A172 (cell line): ENCODE measurements around the gene SUPT5H. TPM values are rescaled to one million over a fixed set of nuclear protein-coding genes. Genes with fewer than 3 reads are reported as not detected.

ENCODE experiments used
- DNase-seq: peaks from one replicate; pipeline ENCODE4 v3.0.0-alpha.2; 2015; ENCODE audit warnings: low spot score
- total RNA-seq: library from RNA; depleted of rRNA; stranded (reverse); fragments of >200 nt; shearing (Covaris generic); gene quantifications from 2 replicates; pipeline ENCODE4 v1.2.3, GENCODE V29; 2014; rRNA removed

The SUPT5H gene
- 101 and 116 TPM in 2 replicates for total RNA-seq

DNA sequence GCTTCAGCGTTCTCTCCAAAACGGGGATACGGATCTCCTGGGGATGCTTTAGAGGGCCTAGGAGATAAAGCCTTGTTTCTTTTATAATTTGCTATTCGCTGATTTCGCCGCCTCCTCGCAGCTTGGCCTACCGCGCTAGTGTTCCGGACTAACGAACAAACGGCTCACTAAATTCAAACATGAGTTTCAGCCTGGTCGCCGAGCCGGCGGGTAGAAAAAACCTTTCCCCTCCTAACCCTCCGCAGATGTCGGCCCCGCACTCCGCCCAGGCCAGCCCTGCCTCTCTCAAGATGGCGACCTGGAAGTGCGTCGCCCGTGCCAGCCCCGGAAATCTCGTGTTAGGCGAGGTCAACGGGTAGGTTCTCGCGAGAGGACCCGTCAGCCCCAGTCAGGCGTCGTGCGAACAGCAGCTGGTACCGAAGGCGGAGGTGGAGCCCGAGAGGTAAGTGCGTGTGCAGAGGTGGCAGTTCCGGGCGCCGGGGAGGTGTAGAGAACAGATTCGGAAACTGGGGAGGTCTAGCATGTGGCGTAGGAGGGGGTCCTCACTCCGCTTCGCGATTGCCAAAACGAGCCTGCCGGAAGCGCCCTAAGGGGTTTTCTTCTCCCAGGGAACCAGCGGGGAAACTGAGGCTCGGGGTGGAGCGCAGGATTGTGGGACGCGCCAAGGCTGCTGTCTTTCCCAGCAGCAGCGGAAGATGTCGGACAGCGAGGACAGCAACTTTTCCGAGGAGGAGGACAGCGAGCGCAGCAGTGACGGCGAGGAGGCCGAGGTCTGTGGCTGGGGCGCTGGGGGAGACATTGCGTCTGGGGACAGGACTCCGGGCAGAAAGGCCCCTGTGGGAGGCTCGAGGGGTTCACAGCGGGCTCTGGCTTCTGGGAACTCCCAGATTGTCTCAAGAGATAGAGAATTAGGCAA is at the start of gene SUPT5H:
TSS of gene SUPT5H (plus strand) at position 387 of the 916 bp plus-strand sequence. CDS start at position 696, 309 bp downstream.
- peak; percentile 96 for DNase-seq

DNA sequence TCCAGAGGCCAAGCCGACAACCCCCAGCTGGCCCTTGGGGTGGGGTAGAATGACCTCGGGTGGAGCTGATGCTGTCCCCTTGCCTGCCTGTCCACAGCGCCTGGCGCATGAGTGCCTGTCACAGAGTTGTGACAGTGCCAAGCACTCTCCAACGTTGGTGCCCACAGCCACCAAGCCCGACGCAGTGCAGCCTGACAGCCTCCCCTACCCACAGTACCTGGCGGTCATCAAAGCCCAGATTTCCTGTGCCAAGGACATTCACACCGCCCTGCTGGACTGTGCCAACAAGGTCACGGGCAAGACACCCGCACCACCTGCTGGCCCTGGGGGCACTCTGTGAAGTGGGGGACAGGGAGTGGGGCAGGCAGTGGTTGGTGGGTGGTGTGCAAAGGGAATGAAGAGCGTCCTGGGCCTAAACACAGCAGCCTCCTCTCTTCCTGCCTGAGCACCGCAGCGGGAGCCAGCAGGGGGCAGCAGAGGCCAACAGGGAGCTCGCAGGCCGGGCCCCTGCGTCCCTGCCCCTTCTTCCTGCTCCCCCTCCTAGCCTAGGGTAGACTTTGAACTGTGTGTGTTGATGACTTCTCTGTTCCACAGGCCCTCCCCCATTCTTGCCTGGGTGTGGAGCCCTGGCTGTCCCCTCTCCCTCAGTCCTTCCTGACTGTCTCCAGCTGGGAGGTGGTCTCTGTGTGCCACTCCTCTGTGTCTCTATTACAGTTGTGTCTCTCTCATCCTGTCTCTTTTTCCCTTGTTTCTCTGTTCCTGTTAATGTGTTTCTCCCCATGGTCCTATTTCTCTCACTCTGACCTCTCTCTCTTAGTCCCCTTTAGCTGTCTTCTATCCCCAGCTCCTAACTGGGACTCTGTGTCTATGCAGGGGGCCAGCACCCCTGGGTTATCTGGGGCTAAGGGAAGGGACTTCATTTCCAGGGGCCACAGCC is 47.8 kb upstream of the SUPT5H start:
- peak; percentile 79 for DNase-seq

DNA sequence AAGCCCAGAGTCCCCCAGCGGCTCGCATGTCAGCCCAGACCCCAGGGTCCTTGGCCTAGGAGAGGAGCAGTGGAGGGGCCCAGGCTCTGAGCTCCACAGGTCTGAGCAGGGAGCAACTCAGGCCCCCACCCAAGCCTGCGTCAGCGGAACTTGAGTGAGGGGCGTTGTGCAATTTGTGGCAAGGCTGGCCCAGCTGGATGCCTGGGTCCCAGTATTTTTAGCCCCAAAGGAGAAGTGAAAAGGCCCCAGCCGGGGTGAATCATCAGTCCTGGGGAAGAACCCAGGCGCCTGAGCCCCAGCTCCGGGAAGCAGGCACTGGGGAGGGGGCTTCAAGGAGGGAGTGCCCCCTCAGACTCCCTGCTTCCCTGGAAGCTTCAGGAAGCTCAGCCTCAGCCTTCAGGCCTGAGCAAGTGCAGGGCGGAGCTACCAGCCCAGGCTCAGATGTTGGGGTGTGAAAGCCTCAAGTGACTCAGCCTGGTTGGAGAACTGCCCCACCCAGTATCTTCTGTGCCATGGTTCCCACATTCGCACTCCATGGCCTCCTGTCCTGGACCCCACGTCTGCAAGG is 47.0 kb upstream of the SUPT5H start:
- DNase-seq, result peak; percentile 92

DNA sequence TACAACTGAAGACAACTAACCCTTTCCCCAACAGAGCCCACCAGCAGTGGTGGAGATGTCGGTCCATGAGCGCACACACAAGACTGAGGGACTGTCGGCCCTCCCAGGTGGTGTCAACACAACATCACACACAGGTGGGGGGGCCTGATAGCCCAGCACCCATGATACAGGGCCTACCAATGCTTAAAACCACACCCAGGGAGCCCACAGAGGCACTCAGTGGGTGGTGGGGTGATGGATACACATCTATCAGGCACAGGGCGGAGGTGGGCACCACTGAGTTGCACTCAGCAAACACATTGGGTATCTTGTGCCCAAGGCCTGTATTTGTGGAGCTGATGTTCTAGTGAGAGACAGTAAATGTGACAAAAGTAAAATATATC is 45.7 kb upstream of the SUPT5H start:
- DNase-seq, result no peak

DNA sequence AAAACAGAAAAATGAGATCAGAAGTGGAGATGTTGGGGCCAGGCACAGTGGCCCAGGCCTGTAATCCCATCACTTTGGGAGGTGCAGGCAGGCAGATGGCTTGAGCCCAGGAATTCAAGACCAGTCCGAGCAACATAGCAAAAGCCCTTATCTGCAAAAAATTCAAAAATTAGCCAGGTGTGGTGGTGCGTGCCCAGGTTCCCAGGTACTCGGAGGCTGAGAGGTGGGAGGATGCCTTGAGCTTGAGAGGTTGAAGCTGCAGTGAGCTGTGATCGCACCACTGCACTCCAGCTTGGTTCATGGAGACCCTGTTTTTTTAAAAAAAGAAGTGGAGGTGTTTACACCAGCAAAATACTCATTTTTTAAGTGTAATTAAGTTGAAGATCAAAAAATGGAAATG is 45.3 kb upstream of the SUPT5H start:
- DNase-seq, result no peak

DNA sequence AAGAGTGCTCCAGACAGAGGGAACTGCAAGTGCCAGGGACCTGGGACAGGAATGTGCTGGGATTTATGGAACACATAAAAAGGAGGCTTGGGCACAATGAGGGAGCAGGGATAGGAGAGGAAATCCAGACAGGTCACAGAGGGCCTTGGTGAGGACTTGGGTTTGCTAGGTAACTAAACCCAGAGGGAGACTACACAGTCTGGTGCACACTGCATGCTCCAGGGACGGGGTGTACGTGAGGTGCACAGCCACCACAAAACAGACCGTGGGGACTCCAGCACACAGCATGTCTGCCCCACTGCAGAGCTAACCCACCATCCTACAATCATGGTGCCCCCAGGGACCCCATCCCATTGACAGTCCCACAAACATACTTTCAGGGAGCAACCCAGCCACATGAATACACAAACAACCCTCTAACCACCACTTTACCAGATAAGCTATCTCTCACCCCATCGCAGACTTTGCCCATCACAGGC is 44.3 kb upstream of the SUPT5H start:
- DNase-seq, result no peak

DNA sequence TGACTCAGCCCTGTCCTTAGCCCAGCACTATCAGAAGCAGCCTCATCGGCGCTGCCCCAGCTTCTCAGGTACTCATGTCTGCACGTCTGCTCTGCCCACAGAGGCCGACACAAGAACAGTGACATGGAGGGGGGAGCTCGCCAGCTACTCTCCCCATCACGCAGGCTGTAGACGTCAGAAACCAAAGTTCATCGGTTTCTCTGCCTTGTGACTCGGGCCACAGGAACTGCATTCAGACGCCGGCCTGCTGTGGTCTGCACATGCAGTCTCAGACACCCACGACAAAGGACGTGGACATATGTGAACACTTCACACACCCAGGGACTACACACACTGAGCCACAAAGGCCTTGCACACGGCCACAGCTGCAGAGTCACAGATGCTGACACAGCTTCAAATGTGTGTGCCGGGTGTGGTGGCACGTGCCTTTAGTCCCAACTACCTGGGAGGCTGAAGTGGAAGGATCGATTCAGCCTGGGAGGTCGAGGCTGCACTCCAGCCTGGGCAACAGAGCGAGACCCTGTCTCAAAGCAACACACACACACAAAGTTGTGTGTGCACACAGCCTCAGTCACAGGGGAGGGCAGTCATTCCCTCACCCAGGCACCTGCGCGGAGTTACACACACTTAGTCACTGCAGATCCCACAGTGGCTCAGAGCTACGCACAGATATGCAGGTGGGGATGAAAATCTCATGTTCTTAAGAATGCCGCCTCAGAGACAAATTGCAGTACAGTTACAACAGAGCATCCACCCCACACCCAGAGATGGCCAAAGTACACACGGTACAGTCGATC is 43.6 kb upstream of the SUPT5H start:
- peak; percentile 90 for DNase-seq

DNA sequence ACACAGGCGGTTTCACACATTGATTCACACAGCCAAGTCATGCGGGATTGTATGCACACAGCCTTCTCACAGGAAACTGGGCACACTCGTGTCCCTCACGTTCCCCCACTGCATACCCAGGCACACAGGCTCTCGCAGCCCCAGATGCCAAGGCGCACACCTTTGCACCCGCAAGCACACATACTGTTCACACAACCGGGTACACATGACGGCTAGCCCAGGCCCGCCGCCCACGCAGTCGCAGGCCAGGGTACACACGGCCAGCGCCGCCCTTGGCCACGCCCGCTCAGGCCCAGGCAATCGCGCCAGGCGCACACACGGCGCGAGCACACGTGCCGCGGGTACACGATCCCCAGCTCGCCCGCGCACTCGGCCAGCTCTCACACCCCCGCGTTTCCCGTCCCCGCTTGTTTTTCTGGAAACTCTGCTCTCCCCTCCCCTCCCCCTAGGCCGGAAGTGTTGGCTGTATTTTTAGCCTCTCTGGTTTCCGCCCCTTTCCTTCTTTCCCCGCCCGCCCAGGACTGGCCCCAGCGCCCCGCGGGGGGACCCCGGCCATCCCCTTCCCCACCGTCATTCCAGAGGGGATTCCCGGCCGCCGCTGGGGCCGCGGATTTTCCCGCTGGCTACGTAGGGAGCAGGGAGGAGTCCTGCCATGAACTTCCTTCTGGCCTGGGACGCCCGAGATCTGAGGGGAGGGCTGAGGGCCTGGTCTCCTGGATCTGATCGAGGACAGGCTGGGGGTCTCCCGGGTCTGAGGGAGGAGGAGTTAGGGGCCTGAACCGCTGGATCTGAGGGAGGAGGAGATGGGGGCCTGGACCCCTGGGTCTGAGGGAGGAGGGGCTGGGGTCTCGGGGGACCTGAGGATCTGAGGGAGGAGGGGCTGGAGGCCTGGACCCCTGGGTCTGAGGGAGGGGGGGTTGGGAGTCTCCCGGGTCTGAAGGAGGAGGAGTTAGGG is 42.8 kb upstream of the SUPT5H start:
- peak; percentile 82 for DNase-seq

DNA sequence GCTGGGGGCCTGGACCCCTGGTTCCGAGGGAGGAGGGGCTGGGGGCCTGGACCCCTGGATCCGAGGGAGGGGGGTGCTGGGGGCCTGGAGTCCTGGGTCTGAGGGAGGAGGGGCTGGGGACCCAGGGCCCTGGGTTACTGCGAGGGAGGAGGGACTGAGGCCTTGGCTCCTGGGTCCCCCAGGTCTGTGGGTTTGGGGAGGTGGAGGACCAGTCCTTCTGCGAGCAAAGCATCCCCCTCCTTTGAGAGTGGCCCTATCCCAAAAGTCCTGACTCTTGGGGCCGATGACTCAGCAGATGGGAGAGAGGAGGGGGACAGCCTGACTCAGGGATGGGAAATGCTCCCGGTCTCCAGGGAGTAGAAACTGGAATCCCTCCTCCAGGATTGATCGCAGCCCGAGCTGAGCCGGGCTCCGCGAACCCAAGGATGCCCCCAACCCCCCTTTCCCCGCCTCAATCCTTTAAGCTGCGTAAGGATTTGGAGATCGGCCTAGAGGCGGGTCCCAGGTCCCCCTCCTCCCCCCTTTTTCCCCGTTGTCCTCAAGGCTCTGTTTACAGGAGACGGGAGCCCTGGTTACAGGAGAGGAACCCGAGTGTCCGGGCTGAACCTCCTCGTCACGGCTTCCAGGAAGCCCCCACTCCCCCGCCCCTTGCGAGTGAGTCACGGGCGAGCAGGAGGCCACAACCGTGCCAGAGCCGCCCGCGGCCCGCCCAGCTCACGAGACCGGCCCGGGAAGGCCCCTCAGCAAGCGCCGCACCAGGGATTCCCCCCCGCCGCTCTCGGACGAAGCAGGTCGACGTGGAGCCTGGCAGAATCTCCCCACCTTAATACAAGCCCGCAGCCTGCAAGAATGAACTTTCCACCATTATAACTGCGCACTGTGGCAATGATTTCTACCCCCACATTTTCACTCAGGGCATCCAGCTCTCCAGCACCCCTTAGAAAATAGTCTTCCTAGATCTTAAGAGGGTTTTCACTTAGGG is 41.8 kb upstream of the SUPT5H start:
- peak; percentile 96 for DNase-seq

DNA sequence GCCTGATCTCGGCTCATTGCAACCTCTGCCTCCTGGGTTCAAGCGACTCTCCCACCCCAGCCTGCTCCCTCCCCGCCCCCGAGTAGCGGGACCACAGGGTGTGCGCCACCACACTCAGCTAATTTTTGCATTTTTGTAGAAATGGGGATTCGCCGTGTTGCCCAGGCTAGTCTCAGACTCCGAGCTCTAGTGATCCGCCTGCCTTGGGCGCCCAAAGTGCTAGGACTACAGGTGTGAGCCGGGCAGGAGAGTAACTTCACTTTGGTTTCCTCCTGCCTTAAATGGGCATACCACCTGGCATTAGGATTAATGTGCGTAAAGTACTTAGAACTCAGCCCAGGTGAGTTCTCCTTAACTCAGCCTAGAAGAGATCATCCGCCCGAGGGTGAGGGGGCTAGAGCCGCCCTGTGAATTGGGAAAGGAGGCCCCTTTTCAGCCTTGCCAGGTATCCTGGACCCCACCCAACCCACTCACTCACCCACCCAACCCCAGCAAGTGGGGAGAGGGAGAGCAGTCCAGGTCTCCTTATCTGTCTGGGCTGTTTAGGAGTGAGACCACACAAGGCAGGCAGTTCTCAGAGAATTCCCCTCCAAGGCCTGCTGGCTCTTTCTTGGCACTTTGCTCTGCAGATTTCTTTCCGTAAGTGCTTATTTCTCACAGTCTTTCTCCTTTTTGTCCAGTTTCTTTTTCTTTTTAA is 40.0 kb upstream of the SUPT5H start:
- no peak for DNase-seq

DNA sequence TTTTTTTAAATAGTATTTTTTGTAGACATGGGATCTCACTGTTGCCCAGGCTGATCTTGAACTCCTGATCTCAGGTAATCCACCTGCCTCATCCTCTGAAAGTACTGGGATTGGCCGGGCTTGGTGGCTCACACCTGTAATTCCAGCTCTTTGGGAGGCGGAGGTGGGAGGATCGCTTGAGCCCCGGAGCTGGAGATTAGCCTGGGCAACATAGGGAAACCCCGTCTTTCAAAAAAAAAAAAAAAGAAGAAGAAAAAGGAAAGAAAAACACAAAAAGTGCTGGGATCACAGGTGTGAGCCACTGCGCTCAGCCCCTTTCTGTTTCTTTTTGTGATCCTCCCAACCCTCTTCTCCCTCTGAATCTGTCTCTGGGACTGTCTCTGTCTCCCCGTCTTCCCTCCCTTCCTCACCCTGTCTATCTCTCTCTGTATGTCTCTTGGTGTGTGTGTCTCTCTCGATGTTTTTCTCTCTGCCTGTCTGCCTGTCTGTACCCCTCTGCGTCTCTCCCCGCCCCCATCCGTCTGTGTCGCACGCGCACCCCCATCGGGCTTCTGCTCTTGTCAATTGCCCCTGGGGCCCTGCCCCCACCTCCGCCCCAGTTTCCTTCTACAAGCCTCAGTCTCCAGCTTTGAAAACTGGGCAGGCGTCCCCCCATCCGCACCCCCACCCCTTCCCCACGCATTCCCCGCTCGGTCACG is 39.3 kb upstream of the SUPT5H start:
- no peak for DNase-seq

DNA sequence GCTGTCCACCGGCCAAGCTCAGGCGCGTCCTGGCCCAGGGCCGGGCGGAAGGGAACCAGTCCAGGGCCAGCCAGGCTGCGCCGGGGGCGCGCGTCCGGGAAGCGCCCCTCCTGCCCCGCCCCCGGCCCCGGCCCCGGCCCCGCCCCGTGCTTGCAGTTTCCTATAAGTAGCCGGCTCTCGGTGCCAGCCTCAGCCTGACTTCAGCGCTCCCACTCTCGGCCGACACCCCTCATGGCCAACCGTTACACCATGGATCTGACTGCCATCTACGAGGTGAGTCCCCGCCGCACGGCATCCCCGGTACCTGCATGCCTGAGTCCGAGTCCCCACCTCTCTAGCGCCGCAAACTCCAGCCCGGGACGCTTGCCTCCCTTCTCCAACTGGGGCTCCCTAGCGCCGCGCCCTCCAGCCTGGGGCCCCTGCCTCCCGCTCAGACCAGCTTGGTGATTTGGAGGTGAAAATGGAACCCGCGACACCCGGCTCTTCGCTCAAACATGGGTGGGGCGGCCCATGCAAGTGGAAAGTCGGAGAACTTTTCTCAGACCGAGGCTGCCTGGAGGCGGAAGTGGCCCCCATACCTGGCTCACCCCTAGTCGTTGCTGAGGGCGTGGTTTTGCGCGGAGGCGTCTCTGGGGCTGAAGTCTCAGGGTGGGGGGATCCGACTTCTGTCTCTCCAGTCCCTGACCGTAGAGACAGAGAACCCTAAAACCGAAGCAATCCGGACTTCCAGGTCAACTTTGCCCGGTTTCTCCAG is 38.5 kb upstream of the SUPT5H start, which contains the start of gene ZFP36:
TSS of gene ZFP36 (plus strand) at position 192 of the 754 bp plus-strand sequence. CDS start at position 250, 58 bp downstream.
- DNase-seq, result peak; percentile 69

DNA sequence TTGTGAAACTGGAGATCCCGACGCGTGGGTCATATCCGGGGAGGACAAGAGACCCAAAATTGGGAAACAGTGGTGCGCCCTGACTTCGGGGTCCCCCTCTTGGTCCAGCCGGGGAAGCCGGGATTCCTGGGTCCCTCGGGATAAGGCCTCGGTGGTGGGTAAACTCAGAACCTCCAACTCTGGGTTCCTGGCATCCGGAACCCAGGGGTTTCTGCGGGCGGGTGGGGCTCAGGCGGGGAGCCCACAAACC is 38.0 kb upstream of the SUPT5H start:
- no peak for DNase-seq

DNA sequence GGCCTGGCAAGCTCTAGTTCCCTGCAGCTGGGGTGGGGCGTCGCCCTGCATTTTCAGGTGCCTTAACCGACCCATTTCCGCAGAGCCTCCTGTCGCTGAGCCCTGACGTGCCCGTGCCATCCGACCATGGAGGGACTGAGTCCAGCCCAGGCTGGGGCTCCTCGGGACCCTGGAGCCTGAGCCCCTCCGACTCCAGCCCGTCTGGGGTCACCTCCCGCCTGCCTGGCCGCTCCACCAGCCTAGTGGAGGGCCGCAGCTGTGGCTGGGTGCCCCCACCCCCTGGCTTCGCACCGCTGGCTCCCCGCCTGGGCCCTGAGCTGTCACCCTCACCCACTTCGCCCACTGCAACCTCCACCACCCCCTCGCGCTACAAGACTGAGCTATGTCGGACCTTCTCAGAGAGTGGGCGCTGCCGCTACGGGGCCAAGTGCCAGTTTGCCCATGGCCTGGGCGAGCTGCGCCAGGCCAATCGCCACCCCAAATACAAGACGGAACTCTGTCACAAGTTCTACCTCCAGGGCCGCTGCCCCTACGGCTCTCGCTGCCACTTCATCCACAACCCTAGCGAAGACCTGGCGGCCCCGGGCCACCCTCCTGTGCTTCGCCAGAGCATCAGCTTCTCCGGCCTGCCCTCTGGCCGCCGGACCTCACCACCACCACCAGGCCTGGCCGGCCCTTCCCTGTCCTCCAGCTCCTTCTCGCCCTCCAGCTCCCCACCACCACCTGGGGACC is 37.6 kb upstream of the SUPT5H start:
- DNase-seq, result peak; percentile 35

DNA sequence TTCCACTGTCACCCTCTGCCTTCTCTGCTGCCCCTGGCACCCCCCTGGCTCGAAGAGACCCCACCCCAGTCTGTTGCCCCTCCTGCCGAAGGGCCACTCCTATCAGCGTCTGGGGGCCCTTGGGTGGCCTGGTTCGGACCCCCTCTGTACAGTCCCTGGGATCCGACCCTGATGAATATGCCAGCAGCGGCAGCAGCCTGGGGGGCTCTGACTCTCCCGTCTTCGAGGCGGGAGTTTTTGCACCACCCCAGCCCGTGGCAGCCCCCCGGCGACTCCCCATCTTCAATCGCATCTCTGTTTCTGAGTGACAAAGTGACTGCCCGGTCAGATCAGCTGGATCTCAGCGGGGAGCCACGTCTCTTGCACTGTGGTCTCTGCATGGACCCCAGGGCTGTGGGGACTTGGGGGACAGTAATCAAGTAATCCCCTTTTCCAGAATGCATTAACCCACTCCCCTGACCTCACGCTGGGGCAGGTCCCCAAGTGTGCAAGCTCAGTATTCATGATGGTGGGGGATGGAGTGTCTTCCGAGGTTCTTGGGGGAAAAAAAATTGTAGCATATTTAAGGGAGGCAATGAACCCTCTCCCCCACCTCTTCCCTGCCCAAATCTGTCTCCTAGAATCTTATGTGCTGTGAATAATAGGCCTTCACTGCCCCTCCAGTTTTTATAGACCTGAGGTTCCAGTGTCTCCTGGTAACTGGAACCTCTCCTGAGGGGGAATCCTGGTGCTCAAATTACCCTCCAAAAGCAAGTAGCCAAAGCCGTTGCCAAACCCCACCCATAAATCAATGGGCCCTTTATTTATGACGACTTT is 36.8 kb upstream of the SUPT5H start:
- no peak for DNase-seq
